Progenitor cell of endocrine pancreas (in vitro differentiated cells): ENCODE measurements around the gene ROR2. TPM values are rescaled to one million over a fixed set of nuclear protein-coding genes. Genes with fewer than 3 reads are reported as not detected.

ENCODE experiments used
- DNase-seq: peaks from one replicate; pipeline ENCODE4 v3.0.0; 2021; ENCODE audit warnings: low spot score; ENCODE audit not compliant: unreplicated experiment
- H3K27ac Mint-ChIP-seq: 2 replicates; pipeline ENCODE4 v1.8.0; 2021; ENCODE audit warnings: mild to moderate bottlenecking, moderate library complexity, mixed read lengths
- H3K27me3 Mint-ChIP-seq: 2 replicates; pipeline ENCODE4 v1.8.0; 2021; ENCODE audit warnings: mixed read lengths
- H3K36me3 Mint-ChIP-seq: 2 replicates; pipeline ENCODE4 v1.8.0; 2022; ENCODE audit warnings: mixed read lengths; ENCODE audit not compliant: insufficient read depth
- H3K4me1 Mint-ChIP-seq: 2 replicates; pipeline ENCODE4 v1.8.0; 2021; ENCODE audit warnings: low read depth, mixed read lengths
- H3K4me3 Mint-ChIP-seq: 2 replicates; pipeline ENCODE4 v1.8.0; 2021; ENCODE audit warnings: low read depth, mild to moderate bottlenecking, moderate library complexity, mixed read lengths
- H3K9me3 Mint-ChIP-seq: 2 replicates; pipeline ENCODE4 v1.8.0; 2021; ENCODE audit warnings: low read depth, mixed read lengths
- CTCF ChIP-seq: fragments of 200-600 bp; sonication (generic); IDR thresholded peaks from one replicate; pipeline ENCODE4 v1.5.0; 2021; ENCODE audit warnings: antibody characterized with exemption, mild to moderate bottlenecking; ENCODE audit not compliant: unreplicated experiment
- total RNA-seq: library from RNA; stranded (reverse); gene quantifications from 2 replicates; pipeline ENCODE4 v1.2.1, GENCODE V29; 2021

The ROR2 gene
- total RNA-seq, 1 donor from 2014 or later = 23.6 TPM

GRCh38 chr9:91848146-91848545 lies 101.9 kb downstream of the ROR2 start:
- H3K4me1 Mint-ChIP-seq = peaks cover 14% of the 10 kb centered on the region
- no peak for DNase-seq
- no peaks in the 10 kb centered on the region for H3K27me3 Mint-ChIP-seq
- no peak overlapping the region for H3K4me3 Mint-ChIP-seq
- H3K36me3 Mint-ChIP-seq = no peaks in the 10 kb centered on the region
- no peak overlapping the region for H3K27ac Mint-ChIP-seq
- no peak for TF ChIP-seq CTCF
- H3K9me3 Mint-ChIP-seq = no peaks in the 10 kb centered on the region

GRCh38 chr9:91847581-91848091 lies 102.4 kb downstream of the ROR2 start:
- no peaks in the 10 kb centered on the region for H3K27me3 Mint-ChIP-seq
- H3K4me3 Mint-ChIP-seq = no peak overlapping the region
- no peak for TF ChIP-seq CTCF
- no peaks in the 10 kb centered on the region for H3K9me3 Mint-ChIP-seq
- no peak overlapping the region for H3K27ac Mint-ChIP-seq
- no peaks in the 10 kb centered on the region for H3K36me3 Mint-ChIP-seq
- DNase-seq = no peak
- peaks cover 14% of the 10 kb centered on the region for H3K4me1 Mint-ChIP-seq

GRCh38 chr9:91845879-91846278 lies 104.1 kb downstream of the ROR2 start:
- TF ChIP-seq CTCF = no peak
- peaks cover 14% of the 10 kb centered on the region for H3K4me1 Mint-ChIP-seq
- DNase-seq = no peak

GRCh38 chr9:91844701-91845291 lies 105.2 kb downstream of the ROR2 start:
- H3K27ac Mint-ChIP-seq = no peak overlapping the region
- H3K27me3 Mint-ChIP-seq = no peaks in the 10 kb centered on the region
- no peak for DNase-seq
- peaks cover 14% of the 10 kb centered on the region for H3K4me1 Mint-ChIP-seq
- no peaks in the 10 kb centered on the region for H3K9me3 Mint-ChIP-seq
- TF ChIP-seq CTCF = no peak
- no peaks in the 10 kb centered on the region for H3K36me3 Mint-ChIP-seq
- no peak overlapping the region for H3K4me3 Mint-ChIP-seq

More at GRCh38 chr9:91845879-91846278, 104.1 kb downstream of the ROR2 start:
- no peak overlapping the region for H3K4me3 Mint-ChIP-seq
- H3K36me3 Mint-ChIP-seq = no peaks in the 10 kb centered on the region
- H3K9me3 Mint-ChIP-seq = no peaks in the 10 kb centered on the region
- no peak overlapping the region for H3K27ac Mint-ChIP-seq
- H3K27me3 Mint-ChIP-seq = no peaks in the 10 kb centered on the region

- H3K4me3 Mint-ChIP-seq = no peak overlapping the region
- DNase-seq = no peak
Observed at GRCh38 chr9:91844190-91844589, 105.8 kb downstream of the ROR2 start.

More at GRCh38 chr9:91844190-91844589, 105.8 kb downstream of the ROR2 start:
- Mint-ChIP-seq H3K27ac (peak overlapping the region; percentile 75), H3K27me3 (no peaks in the 10 kb centered on the region), H3K9me3 (no peaks in the 10 kb centered on the region), H3K4me1 (peaks cover 14% of the 10 kb centered on the region), H3K36me3 (no peaks in the 10 kb centered on the region)
- TF ChIP-seq CTCF = no peak
